Activated naive CD8-positive, alpha-beta T cell treated with anti-CD3 and anti-CD28 coated beads, Interleukin-2, amount 50 U/mL, for 24 hours (primary cell): ENCODE measurements around the gene PACS2.
A peak's percentile ranks its signal among the peaks of the same experiment; 100 is the strongest.
"Not testable (repeated sequence)": the region's sequence is repeated elsewhere in the genome, so short reads cannot be mapped to it uniquely, and the experiment has no call there.

ENCODE experiments used
- ATAC-seq: fragments of 150-1000 bp; cut with Tn5 transposase; one replicate; pipeline ENCODE4 v1.10.0; 2021
- DNase-seq: peaks from one replicate; pipeline ENCODE4 v3.0.0; 2021
- H3K27ac Mint-ChIP-seq: one replicate; pipeline ENCODE4 v1.8.0; 2021; ENCODE audit warnings: mild to moderate bottlenecking, mixed read lengths
- H3K27me3 Mint-ChIP-seq: one replicate; pipeline ENCODE4 v1.8.0; 2021; ENCODE audit warnings: mixed read lengths
- H3K36me3 Mint-ChIP-seq: one replicate; pipeline ENCODE4 v1.8.0; 2021; ENCODE audit warnings: low read depth, mixed read lengths
- H3K4me1 Mint-ChIP-seq: one replicate; pipeline ENCODE4 v1.8.0; 2021; ENCODE audit warnings: mixed read lengths
- H3K4me3 Mint-ChIP-seq: one replicate; pipeline ENCODE4 v1.8.0; 2021; ENCODE audit warnings: mild to moderate bottlenecking, moderate library complexity, mixed read lengths
- H3K9me3 Mint-ChIP-seq: one replicate; pipeline ENCODE4 v1.8.0; 2021; ENCODE audit warnings: mixed read lengths

The PACS2 gene

GRCh38 chr14:105282098-105282725 is 32.3 kb upstream of the PACS2 start:
- Mint-ChIP-seq H3K4me1 (peaks cover 17% of the 10 kb centered on the region), H3K9me3 (no peaks in the 10 kb centered on the region), H3K27me3 (no peaks in the 10 kb centered on the region), H3K36me3 (no peaks in the 10 kb centered on the region), H3K4me3 (no peak overlapping the region), H3K27ac (no peak overlapping the region)
- no peak for DNase-seq
- no peak for ATAC-seq

DNA sequence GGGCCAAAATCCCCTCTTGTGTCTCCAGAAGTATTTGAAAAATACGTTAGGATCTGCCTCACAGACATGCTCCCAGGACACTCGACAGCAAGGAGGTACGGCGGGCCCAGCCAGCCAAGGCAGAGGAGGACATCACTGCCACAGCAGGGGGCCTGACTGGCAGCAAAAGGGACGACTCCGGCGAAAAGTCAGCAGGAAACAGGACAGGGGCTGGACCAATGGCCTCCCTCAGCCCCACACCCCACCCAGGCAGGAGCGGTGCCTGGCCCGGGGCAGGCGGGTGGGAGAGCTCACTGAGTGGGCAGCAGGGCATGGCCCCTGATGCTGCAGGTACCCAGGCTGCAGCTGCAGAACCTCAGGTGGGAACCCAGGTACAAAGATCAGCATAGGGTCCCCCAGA is 31.5 kb upstream of the PACS2 start:
- DNase-seq (no peak), ATAC-seq (no peak)
- no peak overlapping the region for H3K27ac Mint-ChIP-seq
- H3K4me3 Mint-ChIP-seq = no peak overlapping the region
- peaks cover 17% of the 10 kb centered on the region for H3K4me1 Mint-ChIP-seq
- H3K9me3 Mint-ChIP-seq = no peaks in the 10 kb centered on the region
- H3K36me3 Mint-ChIP-seq = no peaks in the 10 kb centered on the region
- no peaks in the 10 kb centered on the region for H3K27me3 Mint-ChIP-seq

DNA sequence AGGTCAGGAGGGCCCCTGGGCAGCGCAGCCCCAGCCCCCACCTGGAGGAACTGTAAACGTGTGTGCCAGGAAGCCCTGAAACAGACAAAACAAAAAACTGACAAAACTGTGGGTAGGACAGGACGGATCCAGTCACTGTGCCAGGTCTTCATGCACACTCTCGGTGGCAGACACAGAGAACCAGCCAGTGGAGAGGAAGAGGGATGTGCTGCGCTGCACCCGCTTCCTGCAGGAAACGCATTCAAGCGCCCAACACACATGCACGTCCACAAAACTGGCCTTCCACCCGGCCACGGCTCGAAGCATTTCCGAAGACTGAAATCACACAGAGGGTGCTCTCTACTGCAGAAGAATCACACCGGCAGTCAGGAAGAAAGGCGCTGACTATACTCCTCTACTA is 30.6 kb upstream of the PACS2 start:
- no peak overlapping the region for H3K27ac Mint-ChIP-seq
- H3K4me1 Mint-ChIP-seq = peaks cover 17% of the 10 kb centered on the region
- no peaks in the 10 kb centered on the region for H3K36me3 Mint-ChIP-seq
- H3K27me3 Mint-ChIP-seq = no peaks in the 10 kb centered on the region
- DNase-seq (no peak), ATAC-seq (no peak)
- no peaks in the 10 kb centered on the region for H3K9me3 Mint-ChIP-seq
- no peak overlapping the region for H3K4me3 Mint-ChIP-seq

DNA sequence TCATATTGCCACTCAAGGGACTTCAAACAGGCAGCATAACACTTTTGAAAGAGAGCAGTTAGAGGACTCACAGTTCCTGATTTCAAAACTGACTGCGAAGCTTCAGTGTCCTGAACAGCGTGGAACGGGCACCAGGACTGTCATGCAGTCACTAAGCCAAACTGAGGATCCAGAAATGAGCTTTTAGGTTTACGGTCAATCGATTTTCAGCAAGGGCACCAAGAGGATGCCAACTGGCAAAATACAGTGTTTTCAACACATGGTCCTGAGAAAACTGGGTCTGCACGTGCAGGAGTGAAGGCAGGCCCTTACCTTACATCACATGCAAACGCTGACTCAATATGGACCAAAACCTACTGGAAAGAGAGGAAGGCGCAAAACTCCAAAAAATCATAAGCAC is 29.4 kb upstream of the PACS2 start:
- ATAC-seq = no peak
- H3K4me1 Mint-ChIP-seq = peaks cover 17% of the 10 kb centered on the region
- no peaks in the 10 kb centered on the region for H3K9me3 Mint-ChIP-seq
- H3K27me3 Mint-ChIP-seq = no peaks in the 10 kb centered on the region
- no peaks in the 10 kb centered on the region for H3K36me3 Mint-ChIP-seq
- H3K4me3 Mint-ChIP-seq = no peak overlapping the region
- H3K27ac Mint-ChIP-seq = no peak overlapping the region
- DNase-seq = no peak

- peaks cover 26% of the 10 kb centered on the region for H3K4me1 Mint-ChIP-seq
- H3K4me3 Mint-ChIP-seq = no peak overlapping the region
- H3K9me3 Mint-ChIP-seq = no peaks in the 10 kb centered on the region
- no peaks in the 10 kb centered on the region for H3K36me3 Mint-ChIP-seq
- no peak for DNase-seq
- no peak overlapping the region for H3K27ac Mint-ChIP-seq
- ATAC-seq = no peak
- H3K27me3 Mint-ChIP-seq = no peaks in the 10 kb centered on the region
These were observed 27.8 kb upstream of the PACS2 start for GRCh38 chr14:105286759-105287144.

DNA sequence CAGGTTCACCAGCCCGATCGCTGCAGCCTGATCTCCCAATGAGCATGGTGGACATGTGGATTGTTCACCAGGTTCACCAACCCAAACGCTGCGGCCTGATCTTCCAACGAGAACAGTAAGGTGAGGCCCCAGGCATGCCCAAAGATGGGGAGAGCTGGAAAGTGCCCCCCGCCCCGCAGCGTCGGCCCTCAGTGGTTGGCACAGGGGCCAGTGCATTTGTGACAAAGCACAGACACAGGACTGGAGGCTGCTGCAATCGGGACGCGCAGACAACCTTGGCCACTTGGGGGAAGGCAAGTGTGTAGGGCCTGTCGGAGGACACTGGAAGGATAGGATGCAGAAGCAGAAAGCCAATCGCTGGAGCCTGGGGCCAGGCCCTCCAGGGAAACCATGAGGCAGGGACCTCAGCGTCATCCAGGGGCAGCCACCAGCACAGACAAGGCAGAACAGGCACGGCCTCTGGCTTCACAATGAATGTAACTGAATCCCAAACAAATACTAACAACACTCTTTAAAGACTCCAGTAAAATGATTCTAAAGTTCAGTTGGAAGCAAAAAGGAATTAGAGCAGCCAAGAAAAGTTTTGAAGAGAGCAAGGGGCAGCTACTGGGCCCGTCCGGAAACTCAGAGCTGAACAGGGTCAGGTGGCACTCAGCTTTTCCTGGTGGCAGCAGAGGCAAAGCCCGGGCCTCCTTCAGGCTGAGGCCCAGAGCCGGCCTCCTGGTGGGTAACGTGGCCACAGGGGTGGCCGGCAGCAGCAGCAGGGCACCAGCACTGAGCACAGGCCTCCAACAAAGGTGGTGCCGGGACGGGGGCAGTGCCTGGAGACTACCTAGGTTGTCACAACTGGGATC is 27.1 kb upstream of the PACS2 start:
- DNase-seq (no peak), ATAC-seq (no peak)
- Mint-ChIP-seq H3K36me3 (no peaks in the 10 kb centered on the region), H3K4me1 (peaks cover 27% of the 10 kb centered on the region), H3K4me3 (no peak overlapping the region), H3K27ac (no peak overlapping the region), H3K27me3 (no peaks in the 10 kb centered on the region), H3K9me3 (no peaks in the 10 kb centered on the region)

DNA sequence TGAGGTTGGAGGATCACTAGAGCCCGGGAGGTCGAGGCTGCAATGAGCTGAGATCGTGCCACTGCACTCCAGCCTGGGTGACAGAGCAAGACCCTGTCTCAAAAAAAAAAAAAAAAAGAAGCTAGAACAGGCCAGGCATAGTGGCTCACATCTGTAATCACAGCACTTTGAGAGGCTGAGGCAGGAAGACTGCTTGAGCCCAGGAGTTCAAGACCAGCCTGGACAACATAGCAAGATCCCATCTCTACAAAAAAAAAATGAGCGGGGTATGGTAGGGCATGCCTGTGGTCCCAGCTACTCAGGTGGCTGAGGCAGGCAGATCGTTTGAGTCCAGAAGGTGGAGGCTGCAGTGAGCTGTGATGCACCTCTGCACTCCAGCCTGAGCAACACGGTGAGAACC is 25.6 kb upstream of the PACS2 start:
- not testable (repeated sequence) for H3K27me3 Mint-ChIP-seq, H3K36me3 Mint-ChIP-seq, ATAC-seq, DNase-seq, H3K4me3 Mint-ChIP-seq, H3K9me3 Mint-ChIP-seq, H3K27ac Mint-ChIP-seq
- H3K4me1 Mint-ChIP-seq = peaks cover 36% of the 10 kb centered on the region

- no peak overlapping the region for H3K4me3 Mint-ChIP-seq
- no peak for ATAC-seq
- peaks cover 43% of the 10 kb centered on the region for H3K4me1 Mint-ChIP-seq
- DNase-seq = no peak
- peak overlapping the region; percentile 51 for H3K27ac Mint-ChIP-seq
- H3K9me3 Mint-ChIP-seq = no peaks in the 10 kb centered on the region
- no peaks in the 10 kb centered on the region for H3K36me3 Mint-ChIP-seq
- H3K27me3 Mint-ChIP-seq = no peaks in the 10 kb centered on the region
These were observed 23.8 kb upstream of the PACS2 start for GRCh38 chr14:105290621-105291346.

DNA sequence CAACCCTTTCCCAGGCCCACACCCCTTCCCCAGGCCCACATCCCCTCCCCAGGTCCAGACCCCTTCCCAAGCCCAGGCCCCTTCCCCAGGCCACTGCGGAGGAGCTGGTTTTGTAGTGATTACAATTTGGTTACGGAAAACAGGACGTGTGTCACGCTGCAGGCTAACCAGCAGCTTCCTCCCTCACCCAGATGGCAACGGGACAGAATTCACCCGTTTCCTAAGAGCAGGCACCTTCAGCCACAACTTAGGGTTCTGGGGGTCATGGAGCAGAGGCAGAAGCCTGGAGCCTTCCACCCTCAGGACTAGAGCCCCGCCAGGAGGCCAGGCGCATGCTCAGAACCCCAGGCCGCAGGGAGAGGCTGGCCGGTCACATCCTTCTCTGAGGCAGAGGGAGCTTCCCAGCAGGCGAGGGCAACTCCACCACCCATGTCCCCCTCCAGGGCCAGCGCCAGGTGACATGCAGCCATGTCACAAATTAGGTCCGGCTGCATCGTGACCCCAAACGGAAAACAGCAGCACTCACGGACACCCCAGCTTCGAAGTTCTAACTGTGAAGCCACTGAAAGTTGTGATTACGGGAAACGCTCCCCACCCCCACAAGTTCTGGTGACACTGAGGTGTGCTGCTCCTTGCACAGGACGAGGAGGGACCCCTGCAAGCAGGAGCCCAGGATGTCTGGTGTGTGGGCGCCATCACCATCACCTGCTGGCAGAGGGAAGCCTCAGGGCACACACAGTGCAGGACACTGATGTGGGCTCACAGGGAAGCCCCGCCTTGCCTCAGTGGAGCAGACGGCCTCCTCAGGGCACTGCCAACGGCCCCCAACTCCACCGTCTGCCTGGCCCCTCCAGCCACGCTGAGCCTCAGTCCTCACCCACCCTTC is 21.5 kb upstream of the PACS2 start:
- no peaks in the 10 kb centered on the region for H3K27me3 Mint-ChIP-seq
- ATAC-seq = peak; percentile 59
- peak overlapping the region; percentile 51 for H3K4me3 Mint-ChIP-seq
- peaks cover 3% of the 10 kb centered on the region for H3K36me3 Mint-ChIP-seq
- peaks cover 45% of the 10 kb centered on the region for H3K4me1 Mint-ChIP-seq
- H3K27ac Mint-ChIP-seq = peak overlapping the region; percentile 56
- DNase-seq = peak; percentile 64
- no peaks in the 10 kb centered on the region for H3K9me3 Mint-ChIP-seq

- ATAC-seq (peak; percentile 93), DNase-seq (peak; percentile 67)
- H3K4me3 Mint-ChIP-seq = peak overlapping the region; percentile 13
- no peaks in the 10 kb centered on the region for H3K27me3 Mint-ChIP-seq
- peaks cover 50% of the 10 kb centered on the region for H3K4me1 Mint-ChIP-seq
- H3K9me3 Mint-ChIP-seq = no peaks in the 10 kb centered on the region
- no peak overlapping the region for H3K27ac Mint-ChIP-seq
- H3K36me3 Mint-ChIP-seq = peaks cover 3% of the 10 kb centered on the region
These were observed 20.4 kb upstream of the PACS2 start for GRCh38 chr14:105294142-105294597.

GRCh38 chr14:105297311-105297710 is 17.2 kb upstream of the PACS2 start:
- DNase-seq, H3K27ac Mint-ChIP-seq, H3K9me3 Mint-ChIP-seq, H3K36me3 Mint-ChIP-seq, ATAC-seq, H3K4me3 Mint-ChIP-seq, H3K27me3 Mint-ChIP-seq: not testable (repeated sequence)
- H3K4me1 Mint-ChIP-seq = peaks cover 42% of the 10 kb centered on the region

DNA sequence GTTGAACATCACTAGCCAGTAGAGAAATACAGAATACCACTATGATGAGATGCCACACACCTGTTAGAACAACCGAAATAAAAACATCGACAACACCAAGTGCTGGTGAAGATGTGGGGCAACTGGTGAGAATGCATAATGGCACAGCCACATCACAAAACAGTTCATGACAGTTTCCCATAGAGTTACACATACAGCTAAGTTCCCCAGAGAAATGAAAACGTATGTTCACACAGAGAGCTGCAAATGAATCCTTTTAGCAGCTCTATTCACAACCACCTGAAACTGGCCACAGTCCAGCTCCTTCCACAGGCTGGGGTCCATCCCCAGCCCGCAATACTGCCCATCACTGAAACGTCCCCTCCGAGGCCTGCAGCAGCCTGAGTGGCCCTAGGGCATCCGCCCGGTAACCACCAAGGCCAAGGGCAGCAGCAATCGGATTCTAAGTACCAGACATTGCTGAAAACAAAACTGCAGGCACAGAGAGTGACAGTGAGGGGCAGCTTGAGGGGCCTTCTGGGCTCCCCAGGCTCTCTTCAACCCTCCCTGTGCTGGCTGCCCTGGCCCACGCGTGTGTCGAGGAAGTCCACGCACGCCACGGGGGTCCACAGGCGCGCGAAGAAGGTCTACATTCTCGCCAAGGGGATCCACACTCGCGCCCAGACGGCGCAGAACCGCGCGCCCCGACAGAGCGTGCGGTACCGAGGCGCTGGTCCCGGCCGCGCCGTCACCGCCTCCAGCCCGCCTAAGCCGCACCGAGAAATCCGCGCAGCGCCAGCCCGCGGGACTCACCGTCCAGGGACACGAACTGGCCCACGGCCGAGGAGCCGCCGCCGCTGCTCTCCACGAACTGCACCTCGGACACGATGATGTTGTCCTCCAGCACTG is 14.7 kb upstream of the PACS2 start:
- Mint-ChIP-seq H3K9me3 (no peaks in the 10 kb centered on the region), H3K27ac (peak overlapping the region; percentile 50), H3K36me3 (peaks cover 3% of the 10 kb centered on the region), H3K27me3 (no peaks in the 10 kb centered on the region), H3K4me1 (peaks cover 23% of the 10 kb centered on the region), H3K4me3 (peak overlapping the region; percentile 86)
- ATAC-seq (no peak), DNase-seq (no peak)

- peaks cover 3% of the 10 kb centered on the region for H3K36me3 Mint-ChIP-seq
- H3K27me3 Mint-ChIP-seq = no peaks in the 10 kb centered on the region
- no peaks in the 10 kb centered on the region for H3K9me3 Mint-ChIP-seq
- peak; percentile 98 for DNase-seq
- H3K4me3 Mint-ChIP-seq = peak within 1 kb of the TSS; percentile 86
- peak within 1 kb of the TSS; percentile 86 for H3K27ac Mint-ChIP-seq
- ATAC-seq = peak; percentile 92
- H3K4me1 Mint-ChIP-seq = peaks cover 29% of the 10 kb centered on the region
These were observed 13.9 kb upstream of the PACS2 start, which contains the start of gene BRF1 for GRCh38 chr14:105300542-105301102. Gene BRF1 (minus strand): TSS chr14:105301001. CDS start chr14:105300629, 372 bp downstream.
